Measurements from ENCODE around the gene SMIM33.

The SMIM33 gene

DNA sequence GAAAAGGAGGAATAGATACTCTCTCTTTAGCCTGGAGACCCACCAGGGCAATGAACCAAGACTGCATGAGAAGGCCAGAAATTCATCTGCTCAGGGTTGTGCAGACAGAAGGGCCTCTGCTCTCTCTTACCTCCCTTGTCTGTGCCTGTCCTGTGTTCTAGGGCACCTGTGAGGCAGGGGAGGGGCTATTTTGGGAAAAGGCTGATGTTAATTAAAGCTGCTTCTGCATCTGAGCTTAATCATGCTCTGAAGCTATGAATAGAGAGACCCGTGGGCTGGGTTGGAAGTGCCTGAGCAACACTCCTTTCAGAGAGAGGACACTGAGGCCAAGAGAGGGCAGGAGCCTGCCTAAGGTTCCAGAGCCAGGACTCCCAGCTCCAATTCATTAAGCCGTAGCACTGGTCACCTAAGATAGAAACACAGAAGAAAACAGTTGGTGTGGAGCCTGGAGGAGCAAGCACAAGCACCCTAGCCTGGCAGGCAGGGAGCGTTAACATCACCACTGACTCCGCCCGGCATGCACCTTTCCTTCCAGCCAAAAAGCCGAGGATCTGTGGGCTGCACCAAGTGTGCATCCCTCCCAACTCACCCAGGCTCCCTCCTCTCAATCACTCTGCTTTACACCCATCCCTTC is 43.2 kb downstream of the SMIM33 start:
- Histone ChIP-seq H3K36me3 (no peaks in the 10 kb centered on the region), H3K27me3 (ENCODE audit: insufficient read depth, low read depth, severe bottlenecking) (no peaks in the 10 kb centered on the region), H3K27ac (no peak overlapping the region; the same call in 1 of the 2 replicates), H3K4me3 (ENCODE audit: low read depth, low read length) (no peak overlapping the region), H3K9me3 (ENCODE audit: severe bottlenecking) (no peaks in the 10 kb centered on the region)
- TF ChIP-seq, protein P1, sequence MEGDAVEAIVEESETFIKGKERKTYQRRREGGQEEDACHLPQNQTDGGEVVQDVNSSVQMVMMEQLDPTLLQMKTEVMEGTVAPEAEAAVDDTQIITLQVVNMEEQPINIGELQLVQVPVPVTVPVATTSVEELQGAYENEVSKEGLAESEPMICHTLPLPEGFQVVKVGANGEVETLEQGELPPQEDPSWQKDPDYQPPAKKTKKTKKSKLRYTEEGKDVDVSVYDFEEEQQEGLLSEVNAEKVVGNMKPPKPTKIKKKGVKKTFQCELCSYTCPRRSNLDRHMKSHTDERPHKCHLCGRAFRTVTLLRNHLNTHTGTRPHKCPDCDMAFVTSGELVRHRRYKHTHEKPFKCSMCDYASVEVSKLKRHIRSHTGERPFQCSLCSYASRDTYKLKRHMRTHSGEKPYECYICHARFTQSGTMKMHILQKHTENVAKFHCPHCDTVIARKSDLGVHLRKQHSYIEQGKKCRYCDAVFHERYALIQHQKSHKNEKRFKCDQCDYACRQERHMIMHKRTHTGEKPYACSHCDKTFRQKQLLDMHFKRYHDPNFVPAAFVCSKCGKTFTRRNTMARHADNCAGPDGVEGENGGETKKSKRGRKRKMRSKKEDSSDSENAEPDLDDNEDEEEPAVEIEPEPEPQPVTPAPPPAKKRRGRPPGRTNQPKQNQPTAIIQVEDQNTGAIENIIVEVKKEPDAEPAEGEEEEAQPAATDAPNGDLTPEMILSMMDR (IDR thresholded peaks at IDR 0.05; ENCODE audit: low read depth, low read length): no peak
- DNase-seq: no peak

DNA sequence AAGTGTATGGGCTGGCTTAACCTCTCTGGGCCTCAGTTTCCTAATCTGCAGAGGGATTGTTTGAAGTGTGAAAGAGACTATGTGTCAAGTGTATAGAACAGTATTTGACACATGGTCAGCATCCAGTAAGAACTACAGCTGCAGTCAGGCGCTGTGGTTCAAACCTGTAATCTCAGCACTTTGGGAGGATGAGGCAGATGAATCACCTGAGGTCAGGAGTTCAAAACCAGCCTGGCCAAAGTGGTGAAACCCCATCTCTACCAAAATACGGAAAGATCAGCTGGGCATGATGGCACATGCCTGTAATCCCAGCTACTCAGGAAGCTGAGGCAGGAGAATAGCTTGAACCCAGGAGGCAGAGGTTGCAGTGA is 43.7 kb downstream of the SMIM33 start:
- Histone ChIP-seq H3K4me3 (ENCODE audit: low read depth, low read length) (no peak overlapping the region), H3K27me3 (ENCODE audit: insufficient read depth, low read depth, severe bottlenecking) (no peaks in the 10 kb centered on the region), H3K27ac (no peak overlapping the region), H3K36me3 (no peaks in the 10 kb centered on the region), H3K9me3 (ENCODE audit: severe bottlenecking) (no peaks in the 10 kb centered on the region)
- TF ChIP-seq, protein P1 (IDR thresholded peaks at IDR 0.05; ENCODE audit: low read depth, low read length): no peak
- DNase-seq: no peak

DNA sequence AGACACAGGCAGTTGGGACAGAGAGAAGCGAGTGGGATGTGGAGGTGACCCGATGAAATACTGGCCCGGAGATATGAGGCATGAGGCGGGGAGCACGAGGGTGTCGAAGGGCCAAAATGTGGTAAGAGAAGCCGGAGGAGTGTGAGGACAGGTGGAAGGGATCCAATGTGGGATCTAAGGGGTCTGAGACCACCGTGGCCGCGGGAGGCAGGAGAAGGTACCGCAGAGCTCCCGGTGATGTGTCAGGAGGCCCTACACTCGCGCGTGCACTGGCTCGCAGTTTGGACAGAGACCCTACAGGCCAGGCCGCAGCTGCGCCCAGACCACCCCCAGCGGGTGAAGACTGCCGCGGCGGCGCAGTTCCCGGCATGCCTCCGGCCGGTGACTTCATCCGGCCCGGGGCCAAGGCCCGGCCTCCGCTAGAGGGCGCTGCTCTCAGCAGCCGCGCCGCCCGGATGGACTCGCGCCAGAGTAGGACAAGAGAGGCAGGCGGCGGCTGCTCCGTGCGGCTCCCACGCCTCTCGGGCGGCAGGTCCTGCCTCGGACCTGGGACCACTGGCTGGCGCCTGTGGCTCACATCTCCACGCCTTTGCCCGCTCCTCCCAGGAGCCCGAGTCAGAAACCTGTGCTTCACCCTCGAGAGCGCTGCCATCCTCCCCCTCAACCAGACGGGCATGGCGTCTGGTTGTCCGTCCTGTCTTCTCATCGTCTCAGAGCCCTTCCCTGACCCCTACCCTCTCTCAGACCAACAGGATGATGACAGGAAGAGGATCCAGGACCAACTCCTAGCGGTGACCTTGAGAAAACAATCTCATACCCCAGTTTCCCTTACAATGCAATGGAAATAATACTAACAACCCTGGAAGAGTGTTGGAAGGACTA is 47.1 kb downstream of the SMIM33 start:
- Histone ChIP-seq H3K4me3 (ENCODE audit: low read depth, low read length) (peak overlapping the region; percentile 61), H3K9me3 (ENCODE audit: severe bottlenecking) (no peaks in the 10 kb centered on the region), H3K27ac (peak overlapping the region; percentile 75), H3K36me3 (no peaks in the 10 kb centered on the region), H3K27me3 (ENCODE audit: insufficient read depth, low read depth, severe bottlenecking) (no peaks in the 10 kb centered on the region)
- TF ChIP-seq, protein P1 (IDR thresholded peaks at IDR 0.05; ENCODE audit: low read depth, low read length): peak; percentile 95
- DNase-seq: peak; percentile 90
